ENCODE measurements around the gene PLEKHA5. TPM values are rescaled to one million over a fixed set of nuclear protein-coding genes. Genes with fewer than 3 reads are reported as not detected.
A peak's percentile ranks its signal among the peaks of the same experiment; 100 is the strongest.
"Not testable (repeated sequence)": the region's sequence is repeated elsewhere in the genome, so short reads cannot be mapped to it uniquely, and the experiment has no call there.

The PLEKHA5 gene
- total and polyA plus RNA-seq, 4 experiments from 2014 or later = 0.43 to 15.9 (median 13.3) TPM

- Mint-ChIP-seq H3K9me3 (no peaks in the 10 kb centered on the region), H3K27ac (no peak overlapping the region), H3K4me1 (no peaks in the 10 kb centered on the region), H3K27me3 (peaks cover 0 to 2% of the 10 kb centered on the region in 2 donors), H3K4me3 (no peak overlapping the region), H3K36me3 (no peaks in the 10 kb centered on the region)
- no peaks in the 10 kb centered on the region for H3K9me3 ChIP-seq (ENCODE audit: control insufficient read depth in 1 of 2, low read length in 2 of 2)
- intact Hi-C loops (cut with micrococcal nuclease) = no loop called here
- no peak for DNase-seq
- H3K27me3 ChIP-seq (ENCODE audit: insufficient read depth, low read length) = no peaks in the 10 kb centered on the region
- ChIA-PET CTCF (ENCODE audit: partially characterized antibody) (no interaction called here), POLR2A (ENCODE audit: partially characterized antibody) (no interaction called here)
- no peaks in the 10 kb centered on the region for H3K36me3 ChIP-seq (ENCODE audit: insufficient read depth, low read length)
- no peak overlapping the region for H3K4me3 ChIP-seq (ENCODE audit: low read length in 2 of 2)
- no peak overlapping the region for H3K27ac ChIP-seq (ENCODE audit: low read depth, low read length)
- H3K4me1 ChIP-seq (ENCODE audit: insufficient read depth, low read length) = no peaks in the 10 kb centered on the region
These were observed 257.6 kb downstream of the PLEKHA5 start for GRCh38 chr12:19387161-19387560.

- Histone ChIP-seq H3K27me3 (ENCODE audit: insufficient read depth, low read length) (no peaks in the 10 kb centered on the region), H3K4me3 (ENCODE audit: low read length in 2 of 2) (no peak overlapping the region), H3K27ac (ENCODE audit: low read depth, low read length) (no peak overlapping the region), H3K36me3 (ENCODE audit: insufficient read depth, low read length) (no peaks in the 10 kb centered on the region), H3K9me3 (ENCODE audit: control insufficient read depth in 1 of 2, low read length in 2 of 2) (no peaks in the 10 kb centered on the region), H3K4me1 (ENCODE audit: insufficient read depth, low read length) (no peaks in the 10 kb centered on the region)
- Mint-ChIP-seq H3K27me3 (peaks cover 0 to 2% of the 10 kb centered on the region in 2 donors), H3K27ac (no peak overlapping the region), H3K4me1 (no peaks in the 10 kb centered on the region), H3K36me3 (no peaks in the 10 kb centered on the region), H3K9me3 (no peaks in the 10 kb centered on the region), H3K4me3 (no peak overlapping the region)
- ChIA-PET POLR2A (ENCODE audit: partially characterized antibody) (no interaction called here), CTCF (ENCODE audit: partially characterized antibody) (no interaction called here)
- intact Hi-C loops (cut with micrococcal nuclease) = no loop called here
- no peak for DNase-seq
These were observed 258.6 kb downstream of the PLEKHA5 start for GRCh38 chr12:19388131-19388549.

DNA sequence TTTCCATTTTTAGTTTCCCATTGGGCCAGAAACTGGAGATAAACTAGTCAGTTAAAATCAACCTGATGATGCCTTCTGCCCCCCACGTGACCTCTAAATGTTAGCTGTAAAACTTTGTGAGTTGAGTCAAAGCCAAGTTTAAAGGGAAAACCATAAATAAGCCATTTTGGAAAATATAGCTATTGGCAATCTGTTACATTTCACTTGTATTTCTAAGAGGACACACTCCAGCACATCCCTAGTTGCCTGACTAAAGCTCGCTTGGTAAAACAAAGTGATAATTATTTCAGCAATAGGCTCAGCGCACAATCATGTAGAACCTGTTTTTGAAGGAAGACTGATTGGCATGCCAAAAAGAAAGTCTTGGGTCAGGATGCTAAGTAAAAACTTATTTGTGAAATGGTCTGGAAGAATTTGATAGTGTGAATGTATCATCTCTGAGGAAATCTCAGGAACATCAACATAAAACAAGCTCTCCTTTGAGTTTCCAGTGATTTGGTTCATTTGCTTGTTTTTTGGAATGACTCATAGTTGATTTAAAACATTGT lies 260.6 kb downstream of the PLEKHA5 start:
- CTCF ChIA-PET (ENCODE audit: partially characterized antibody) = interaction anchor here (0.6 kb wide), 1 partner anchor 131 kb away, joined by 3 read pairs; no protein-coding TSS in a partner anchor
- H3K4me3 Mint-ChIP-seq = no peak overlapping the region
- no peak overlapping the region for H3K27ac Mint-ChIP-seq
- H3K9me3 Mint-ChIP-seq = no peaks in the 10 kb centered on the region
- POLR2A ChIA-PET (ENCODE audit: partially characterized antibody) = no interaction called here
- Histone ChIP-seq H3K4me3 (ENCODE audit: low read length in 2 of 2) (no peak overlapping the region), H3K36me3 (ENCODE audit: insufficient read depth, low read length) (no peaks in the 10 kb centered on the region), H3K9me3 (ENCODE audit: control insufficient read depth in 1 of 2, low read length in 2 of 2) (no peaks in the 10 kb centered on the region), H3K4me1 (ENCODE audit: insufficient read depth, low read length) (no peaks in the 10 kb centered on the region), H3K27me3 (ENCODE audit: insufficient read depth, low read length) (no peaks in the 10 kb centered on the region), H3K27ac (ENCODE audit: low read depth, low read length) (no peak overlapping the region)
- H3K27me3 Mint-ChIP-seq = peaks cover 0 to 2% of the 10 kb centered on the region in 2 donors
- DNase-seq = no peak
- no peaks in the 10 kb centered on the region for H3K36me3 Mint-ChIP-seq
- no peaks in the 10 kb centered on the region for H3K4me1 Mint-ChIP-seq
- intact Hi-C loops (cut with micrococcal nuclease) = no loop called here

- H3K4me3 ChIP-seq (ENCODE audit: low read length in 2 of 2); H3K27me3 Mint-ChIP-seq; H3K9me3 Mint-ChIP-seq; H3K4me3 Mint-ChIP-seq; H3K36me3 ChIP-seq (ENCODE audit: insufficient read depth, low read length); H3K36me3 Mint-ChIP-seq; intact Hi-C loops (cut with micrococcal nuclease); H3K27ac Mint-ChIP-seq; H3K27me3 ChIP-seq (ENCODE audit: insufficient read depth, low read length); H3K4me1 Mint-ChIP-seq; DNase-seq; POLR2A ChIA-PET (ENCODE audit: partially characterized antibody); CTCF ChIA-PET (ENCODE audit: partially characterized antibody); H3K27ac ChIP-seq (ENCODE audit: low read depth, low read length); H3K4me1 ChIP-seq (ENCODE audit: insufficient read depth, low read length); H3K9me3 ChIP-seq (ENCODE audit: control insufficient read depth in 1 of 2, low read length in 2 of 2): not testable (repeated sequence)
These were observed 263.1 kb downstream of the PLEKHA5 start for GRCh38 chr12:19392644-19393043.

- Mint-ChIP-seq H3K27me3 (peaks cover 0 to 2% of the 10 kb centered on the region in 2 donors), H3K4me1 (no peaks in the 10 kb centered on the region), H3K36me3 (no peaks in the 10 kb centered on the region), H3K4me3 (no peak overlapping the region), H3K9me3 (no peaks in the 10 kb centered on the region), H3K27ac (no peak overlapping the region)
- no peaks in the 10 kb centered on the region for H3K4me1 ChIP-seq (ENCODE audit: insufficient read depth, low read length)
- no peak overlapping the region for H3K27ac ChIP-seq (ENCODE audit: low read depth, low read length)
- no peaks in the 10 kb centered on the region for H3K27me3 ChIP-seq (ENCODE audit: insufficient read depth, low read length)
- no peaks in the 10 kb centered on the region for H3K9me3 ChIP-seq (ENCODE audit: control insufficient read depth in 1 of 2, low read length in 2 of 2)
- CTCF ChIA-PET (ENCODE audit: partially characterized antibody) = no interaction called here
- H3K4me3 ChIP-seq (ENCODE audit: low read length in 2 of 2) = no peak overlapping the region
- POLR2A ChIA-PET (ENCODE audit: partially characterized antibody) = no interaction called here
- no peak for DNase-seq
- no peaks in the 10 kb centered on the region for H3K36me3 ChIP-seq (ENCODE audit: insufficient read depth, low read length)
- intact Hi-C loops (cut with micrococcal nuclease) = no loop called here
These were observed 264.9 kb downstream of the PLEKHA5 start for GRCh38 chr12:19394385-19394784.

- Histone ChIP-seq H3K36me3 (ENCODE audit: insufficient read depth, low read length) (no peaks in the 10 kb centered on the region), H3K9me3 (ENCODE audit: control insufficient read depth in 1 of 2, low read length in 2 of 2) (no peaks in the 10 kb centered on the region), H3K27me3 (ENCODE audit: insufficient read depth, low read length) (no peaks in the 10 kb centered on the region), H3K4me3 (ENCODE audit: low read length in 2 of 2) (no peak overlapping the region), H3K4me1 (ENCODE audit: insufficient read depth, low read length) (no peaks in the 10 kb centered on the region), H3K27ac (ENCODE audit: low read depth, low read length) (no peak overlapping the region)
- Mint-ChIP-seq H3K9me3 (no peaks in the 10 kb centered on the region), H3K27ac (no peak overlapping the region), H3K36me3 (no peaks in the 10 kb centered on the region), H3K4me1 (no peaks in the 10 kb centered on the region), H3K27me3 (no peaks in the 10 kb centered on the region), H3K4me3 (no peak overlapping the region)
- intact Hi-C loops (cut with micrococcal nuclease) = no loop called here
- no peak for DNase-seq
- POLR2A ChIA-PET (ENCODE audit: partially characterized antibody) = no interaction called here
- CTCF ChIA-PET (ENCODE audit: partially characterized antibody) = interaction anchor here (1.7 kb wide), 1 partner anchor 19 kb away, joined by 4 read pairs; no protein-coding TSS in a partner anchor
These were observed 268.0 kb downstream of the PLEKHA5 start for GRCh38 chr12:19397534-19397933.

DNA sequence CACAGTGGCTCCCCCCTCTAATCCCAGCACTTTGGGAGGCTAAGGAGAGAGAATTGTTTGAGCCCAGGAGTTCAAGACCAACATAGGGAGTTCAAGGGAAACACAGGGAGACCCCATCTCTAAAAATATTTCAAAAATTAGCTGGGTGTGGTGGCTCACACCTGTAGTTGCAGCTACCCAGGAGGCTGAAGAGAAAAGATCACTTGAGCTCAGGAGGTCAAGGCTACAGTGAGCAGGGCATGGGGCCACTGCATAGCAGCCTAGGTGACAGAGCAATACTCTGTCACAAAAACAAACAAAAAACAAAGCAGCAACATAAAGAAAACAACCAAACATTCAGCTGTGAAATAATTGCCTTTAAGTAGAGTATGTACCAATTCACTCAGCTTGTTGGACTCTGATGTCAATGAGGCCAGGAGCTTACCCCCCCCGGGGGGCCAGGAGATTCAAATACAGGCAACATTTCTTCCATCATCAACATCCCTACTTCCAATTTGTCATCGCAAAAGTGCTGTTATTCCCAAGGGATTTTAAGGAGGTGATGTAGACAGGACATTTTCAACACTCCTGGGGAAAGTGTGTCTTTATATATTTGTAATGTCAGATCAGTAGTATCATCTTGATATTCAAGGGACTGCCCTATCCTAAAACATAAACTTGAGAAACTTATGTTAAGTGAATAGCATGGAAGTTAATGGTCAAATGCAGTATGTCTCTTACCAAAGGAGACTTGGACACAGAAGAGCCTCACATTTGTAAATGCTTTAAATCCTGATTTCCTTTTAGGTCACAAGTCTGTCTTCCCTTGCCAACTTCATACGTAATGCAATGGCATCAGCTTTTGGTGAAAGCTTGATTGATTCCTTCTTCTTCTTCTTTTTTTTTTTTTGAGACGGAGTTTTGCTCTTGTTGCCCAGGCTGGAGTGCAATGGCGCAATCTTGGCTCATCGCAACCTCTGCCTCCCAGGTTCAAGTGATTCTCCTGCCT lies 269.1 kb downstream of the PLEKHA5 start:
- no peaks in the 10 kb centered on the region for H3K27me3 Mint-ChIP-seq
- intact Hi-C loops (cut with micrococcal nuclease) = no loop called here
- H3K27ac ChIP-seq (ENCODE audit: low read depth, low read length) = no peak overlapping the region
- ChIA-PET POLR2A (ENCODE audit: partially characterized antibody) (no interaction called here), CTCF (ENCODE audit: partially characterized antibody) (interaction anchor here (1.1 to 1.7 kb wide), 3 partner anchors 11 to 20 kb away, joined by 3 to 4 read pairs (median 3); no protein-coding TSS in a partner anchor)
- peak overlapping the region in 1 of 7 donors; percentile 22 for H3K27ac Mint-ChIP-seq
- no peaks in the 10 kb centered on the region for H3K27me3 ChIP-seq (ENCODE audit: insufficient read depth, low read length)
- H3K4me3 Mint-ChIP-seq = no peak overlapping the region
- no peak overlapping the region for H3K4me3 ChIP-seq (ENCODE audit: low read length in 2 of 2)
- peaks cover 0 to 6% (median 0%) of the 10 kb centered on the region in 4 donors for H3K4me1 Mint-ChIP-seq
- no peaks in the 10 kb centered on the region for H3K36me3 ChIP-seq (ENCODE audit: insufficient read depth, low read length)
- no peaks in the 10 kb centered on the region for H3K4me1 ChIP-seq (ENCODE audit: insufficient read depth, low read length)
- H3K9me3 Mint-ChIP-seq = no peaks in the 10 kb centered on the region
- H3K9me3 ChIP-seq (ENCODE audit: control insufficient read depth in 1 of 2, low read length in 2 of 2) = no peaks in the 10 kb centered on the region
- no peaks in the 10 kb centered on the region for H3K36me3 Mint-ChIP-seq
- no peak for DNase-seq

Data from CD4-positive, alpha-beta memory T cell (primary cell).